Measurements from ENCODE around the gene SPOCK2. TPM values are rescaled to one million over a fixed set of nuclear protein-coding genes. Genes with fewer than 3 reads are reported as not detected.
"Not testable (repeated sequence)": the region's sequence is repeated elsewhere in the genome, so short reads cannot be mapped to it uniquely, and the experiment has no call there.

SPOCK2 gene
- total and polyA plus RNA-seq, 2 of the 4 experiments (the other 2 are of a cell fraction) = 0.02 TPM; not detected in 1

DNA sequence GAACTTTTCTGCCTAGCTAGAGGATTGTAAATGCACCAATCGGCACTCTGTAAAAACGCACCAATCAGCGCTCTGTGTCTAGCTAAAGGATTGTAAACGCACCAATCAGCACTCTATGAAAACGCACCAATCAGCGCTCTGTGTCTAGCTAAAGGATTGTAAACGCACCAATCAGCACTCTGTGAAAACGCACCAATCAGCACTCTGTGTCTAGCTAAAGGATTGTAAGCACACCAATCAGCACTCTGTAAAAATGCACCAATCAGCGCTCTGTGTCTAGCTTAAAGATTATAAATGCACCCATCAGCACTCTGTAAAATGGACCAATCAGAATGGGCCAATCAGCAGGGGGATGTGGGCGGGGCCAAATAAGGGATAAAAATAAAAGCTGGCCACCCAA is 47.9 kb upstream of the SPOCK2 start:
- POLR2A ChIA-PET (ENCODE audit: unreplicated experiment); H2AK5ac ChIP-seq (ENCODE audit: low read depth, low read length); H2AK9ac ChIP-seq (replicated peaks; ENCODE audit: low read depth, low read length, poor library complexity); H3K4me3 ChIP-seq (ENCODE audit: insufficient read depth, low read depth, low read length); H3K4me1 ChIP-seq (ENCODE audit: control insufficient read depth, insufficient read depth, low read length); H2AFZ ChIP-seq (replicated peaks; ENCODE audit: low read length, poor library complexity); H3K4me2 ChIP-seq (ENCODE audit: low read depth, low read length); H4K20me1 ChIP-seq (ENCODE audit: insufficient read depth, low read length); H2BK15ac ChIP-seq (ENCODE audit: low read depth, low read length); in situ Hi-C loops (cut with MboI; ENCODE audit: low sequenced_read_pairs); H3K18ac ChIP-seq (ENCODE audit: low read depth, low read length); H3K9me1 ChIP-seq (ENCODE audit: insufficient read depth, low read length); H3K14ac ChIP-seq (replicated peaks; ENCODE audit: low read depth, low read length); ATAC-seq (ENCODE audit: low read depth); H2BK5ac ChIP-seq (ENCODE audit: low read depth, low read length, poor library complexity, severe bottlenecking); BruUV-seq (replicated peaks); H3K56ac ChIP-seq (ENCODE audit: extremely low read depth, insufficient read depth, low read length); H3K9me3 ChIP-seq (ENCODE audit: control insufficient read depth, insufficient read depth, low read length); H3K79me1 ChIP-seq (ENCODE audit: low read depth in 1 of 2, low read length in 2 of 2); H3K23ac ChIP-seq (ENCODE audit: low read depth, low read length); H4K8ac ChIP-seq (ENCODE audit: low read depth in 2 of 2, low read length in 2 of 2); H3K36me3 ChIP-seq (ENCODE audit: control insufficient read depth, insufficient read depth, low read length); H2BK20ac ChIP-seq (ENCODE audit: low read depth, low read length); H3K9ac ChIP-seq (ENCODE audit: low read depth, low read length); CTCF ChIA-PET; DNase-seq; H3K27ac ChIP-seq (ENCODE audit: insufficient read depth, low read length); H3K27me3 ChIP-seq (ENCODE audit: control insufficient read depth, insufficient read depth, low read length); H2BK120ac ChIP-seq (ENCODE audit: low read depth, low read length); H4K91ac ChIP-seq (ENCODE audit: insufficient read depth, low read depth, low read length); H4K5ac ChIP-seq (ENCODE audit: low read depth, low read length); H3K4ac ChIP-seq (ENCODE audit: low read depth, low read length); dilution Hi-C loops (cut with HindIII; ENCODE audit: low sequenced_read_pairs, unreplicated experiment): not testable (repeated sequence)
- WGBS, 2 experiments (ENCODE audit: extremely low coverage in 2 of 2, insufficient read length in 1 of 2) = 98% methylated on average over 6 of the region's 10 CpGs; no CpG with 5 or more reads in 1 of the 2 experiments
- intact Hi-C loops (cut with micrococcal nuclease) = loop anchor here (5.0 kb wide), 1 partner anchor 41 kb away; no protein-coding TSS in a partner anchor
- TF ChIP-seq MAFK (IDR thresholded peaks at IDR 0.05; ENCODE audit: low read depth, low read length) = peak; percentile 28; the same call in 1 of the 2 replicates
